ENCODE data around the gene ANKRD18A. TPM values are rescaled to one million over a fixed set of nuclear protein-coding genes. Genes with fewer than 3 reads are reported as not detected.

The ANKRD18A gene
- total and polyA plus RNA-seq, 2 experiments from 2014 or later: 0.53 to 0.59 TPM

GRCh38 chr9:38644601-38645000 lies 24.2 kb upstream of the ANKRD18A start:
- no peaks in the 10 kb centered on the region for H3K36me3 ChIP-seq (replicated peaks; ENCODE audit: insufficient read depth, low read depth)
- 38% methylated on average over 2 of the region's 2 CpGs for WGBS (ENCODE audit: low lambda C conversion rate, missing lambda C conversion rate)
- no peaks in the 10 kb centered on the region for H3K9me3 ChIP-seq (ENCODE audit: low read depth)
- DNase-seq (ENCODE audit: low spot score): no peak
- no peaks in the 10 kb centered on the region for H3K4me1 ChIP-seq (ENCODE audit: insufficient read depth)
- no peaks in the 10 kb centered on the region for H3K79me2 ChIP-seq
- no peaks in the 10 kb centered on the region for H3K27me3 ChIP-seq
- TF ChIP-seq, protein P1, sequence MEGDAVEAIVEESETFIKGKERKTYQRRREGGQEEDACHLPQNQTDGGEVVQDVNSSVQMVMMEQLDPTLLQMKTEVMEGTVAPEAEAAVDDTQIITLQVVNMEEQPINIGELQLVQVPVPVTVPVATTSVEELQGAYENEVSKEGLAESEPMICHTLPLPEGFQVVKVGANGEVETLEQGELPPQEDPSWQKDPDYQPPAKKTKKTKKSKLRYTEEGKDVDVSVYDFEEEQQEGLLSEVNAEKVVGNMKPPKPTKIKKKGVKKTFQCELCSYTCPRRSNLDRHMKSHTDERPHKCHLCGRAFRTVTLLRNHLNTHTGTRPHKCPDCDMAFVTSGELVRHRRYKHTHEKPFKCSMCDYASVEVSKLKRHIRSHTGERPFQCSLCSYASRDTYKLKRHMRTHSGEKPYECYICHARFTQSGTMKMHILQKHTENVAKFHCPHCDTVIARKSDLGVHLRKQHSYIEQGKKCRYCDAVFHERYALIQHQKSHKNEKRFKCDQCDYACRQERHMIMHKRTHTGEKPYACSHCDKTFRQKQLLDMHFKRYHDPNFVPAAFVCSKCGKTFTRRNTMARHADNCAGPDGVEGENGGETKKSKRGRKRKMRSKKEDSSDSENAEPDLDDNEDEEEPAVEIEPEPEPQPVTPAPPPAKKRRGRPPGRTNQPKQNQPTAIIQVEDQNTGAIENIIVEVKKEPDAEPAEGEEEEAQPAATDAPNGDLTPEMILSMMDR (IDR thresholded peaks at IDR 0.05; ENCODE audit: poor library complexity): no peak
- no peak for TF ChIP-seq EZH2 (IDR thresholded peaks at IDR 0.05; ENCODE audit: borderline replicate concordance)
- TF ChIP-seq EZH2phosphoT487 (IDR thresholded peaks at IDR 0.05; ENCODE audit: low read depth, severe bottlenecking, unreplicated experiment): no peak
- H3K4me3 ChIP-seq: no peak overlapping the region
- H3K9me2 ChIP-seq (replicated peaks; ENCODE audit: insufficient read depth): no peaks in the 10 kb centered on the region
- no peak overlapping the region for H3K4me2 ChIP-seq
- H3K27ac ChIP-seq: no peak overlapping the region
- no peaks in the 10 kb centered on the region for H4K20me1 ChIP-seq (ENCODE audit: insufficient read depth, poor library complexity, severe bottlenecking)
- H2AFZ ChIP-seq: no peak overlapping the region

DNA sequence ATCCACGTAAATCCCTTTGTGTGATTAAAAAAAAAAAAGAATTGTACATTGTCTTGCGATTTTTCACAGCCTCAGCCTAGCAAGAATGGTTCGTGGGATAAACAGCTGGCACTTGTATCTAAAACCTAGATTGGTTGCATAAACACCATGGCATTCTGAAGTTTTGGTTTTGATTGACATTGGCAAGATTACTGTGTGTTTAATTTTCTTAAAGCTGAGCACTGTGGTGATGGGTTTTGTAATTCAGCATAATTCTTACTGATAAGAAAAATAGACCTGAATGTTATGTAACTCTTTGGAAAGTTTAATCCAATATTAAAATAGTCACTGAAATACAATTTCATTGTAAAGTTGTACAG lies 23.4 kb upstream of the ANKRD18A start:
- H3K4me2 ChIP-seq: no peak overlapping the region
- no peak overlapping the region for H3K4me3 ChIP-seq
- H3K79me2 ChIP-seq: no peaks in the 10 kb centered on the region
- H3K27me3 ChIP-seq: no peaks in the 10 kb centered on the region
- WGBS (ENCODE audit: low lambda C conversion rate, missing lambda C conversion rate): 95% methylated on average over 3 of the region's 3 CpGs
- H3K4me1 ChIP-seq (ENCODE audit: insufficient read depth): no peaks in the 10 kb centered on the region
- H3K9me3 ChIP-seq (ENCODE audit: low read depth): no peaks in the 10 kb centered on the region
- no peaks in the 10 kb centered on the region for H3K36me3 ChIP-seq (replicated peaks; ENCODE audit: insufficient read depth, low read depth)
- no peak overlapping the region for H3K27ac ChIP-seq
- no peak for DNase-seq (ENCODE audit: low spot score)
- H2AFZ ChIP-seq: no peak overlapping the region
- H4K20me1 ChIP-seq (ENCODE audit: insufficient read depth, poor library complexity, severe bottlenecking): no peaks in the 10 kb centered on the region
- H3K9me2 ChIP-seq (replicated peaks; ENCODE audit: insufficient read depth): no peaks in the 10 kb centered on the region
- TF ChIP-seq, protein P1 (IDR thresholded peaks at IDR 0.05; ENCODE audit: poor library complexity): no peak
- no peak for TF ChIP-seq EZH2 (IDR thresholded peaks at IDR 0.05; ENCODE audit: borderline replicate concordance)
- no peak for TF ChIP-seq EZH2phosphoT487 (IDR thresholded peaks at IDR 0.05; ENCODE audit: low read depth, severe bottlenecking, unreplicated experiment)

GRCh38 chr9:38642951-38643814 lies 22.8 kb upstream of the ANKRD18A start:
- no peak for TF ChIP-seq EZH2phosphoT487 (IDR thresholded peaks at IDR 0.05; ENCODE audit: low read depth, severe bottlenecking, unreplicated experiment)
- no peak for TF ChIP-seq EZH2 (IDR thresholded peaks at IDR 0.05; ENCODE audit: borderline replicate concordance)
- TF ChIP-seq, protein P1 (IDR thresholded peaks at IDR 0.05; ENCODE audit: poor library complexity): no peak
- WGBS (ENCODE audit: low lambda C conversion rate, missing lambda C conversion rate): 89% methylated on average over 18 of the region's 18 CpGs
- H3K27ac ChIP-seq: no peak overlapping the region
- H3K27me3 ChIP-seq: no peaks in the 10 kb centered on the region
- no peak overlapping the region for H2AFZ ChIP-seq
- no peak for DNase-seq (ENCODE audit: low spot score)
- no peaks in the 10 kb centered on the region for H3K9me2 ChIP-seq (replicated peaks; ENCODE audit: insufficient read depth)
- no peaks in the 10 kb centered on the region for H3K36me3 ChIP-seq (replicated peaks; ENCODE audit: insufficient read depth, low read depth)
- no peak overlapping the region for H3K4me2 ChIP-seq
- no peaks in the 10 kb centered on the region for H3K79me2 ChIP-seq
- H3K4me3 ChIP-seq: no peak overlapping the region
- no peaks in the 10 kb centered on the region for H4K20me1 ChIP-seq (ENCODE audit: insufficient read depth, poor library complexity, severe bottlenecking)
- H3K9me3 ChIP-seq (ENCODE audit: low read depth): no peaks in the 10 kb centered on the region
- H3K4me1 ChIP-seq (ENCODE audit: insufficient read depth): no peaks in the 10 kb centered on the region

Measured in hepatocyte (in vitro differentiated cells).